ENCODE measurements around the gene SPEN.

GRCh38 chr1:15867288-15867687 is 19.8 kb downstream of the SPEN start:
- TF ChIP-seq POLR2AphosphoS5 (IDR thresholded peaks at IDR 0.05; ENCODE audit: low read depth, low read length) (no peak), POLR2A (IDR thresholded peaks at IDR 0.05; ENCODE audit: low read depth, low read length) (no peak), TAF1 (IDR thresholded peaks at IDR 0.05; ENCODE audit: borderline replicate concordance, low read depth, low read length) (no peak)
